Panc1 (cell line): ENCODE results near the gene ADAMTS9. TPM values are rescaled to one million over a fixed set of nuclear protein-coding genes. Genes with fewer than 3 reads are reported as not detected.

ENCODE experiments used
- ATAC-seq: fragments of 200-7000 bp; cut with Tn5 transposase; 2 replicates; pipeline ENCODE4 v1.9.1; 2020; ENCODE audit warnings: mild to moderate bottlenecking, moderate library complexity
- BruUV-seq: library from RNA; stranded (reverse); fragments of 400-500 nt; replicated peaks from 2 replicates; lab custom pipeline; 2021; lab: Mats Ljungman, UMichigan
- CTCF ChIA-PET: fragments of 300-600 bp; sonication (Branson Sonifier 250); formaldehyde crosslinking; loops from one replicate; lab custom pipeline; 2022; ENCODE audit warnings: antibody characterized with exemption; lab: Charles Lee
- POLR2A ChIA-PET: fragments of 300-600 bp; sonication (Branson Sonifier 250); formaldehyde crosslinking; loops from one replicate; lab custom pipeline; 2022; ENCODE audit warnings: antibody characterized with exemption; lab: Charles Lee
- DNase-seq: peaks from one replicate; pipeline ENCODE4 v3.0.0-alpha.2; 2010; ENCODE audit warnings: low read depth, low spot score
- H3K27ac ChIP-seq: 2 replicates; pipeline ENCODE4 v1.5.1; 2011; ENCODE audit warnings: mild to moderate bottlenecking, low read length, inconsistent platforms
- H3K27me3 ChIP-seq: fragments of 200-500 bp; sonication (Bioruptor generic); 2 replicates; pipeline ENCODE4 v1.6.0; 2014; ENCODE audit warnings: low read length, inconsistent platforms; ENCODE audit not compliant: control insufficient read depth, insufficient read depth
- H3K36me3 ChIP-seq: fragments of 200-500 bp; sonication (Bioruptor generic); 2 replicates; pipeline ENCODE4 v1.5.1; 2014; ENCODE audit warnings: inconsistent platforms, mild to moderate bottlenecking, low read length, moderate library complexity; ENCODE audit not compliant: control insufficient read depth, insufficient read depth
- H3K4me1 ChIP-seq: 2 replicates; pipeline ENCODE4 v1.5.1; 2011; ENCODE audit warnings: inconsistent platforms, mild to moderate bottlenecking, low read length, moderate library complexity; ENCODE audit not compliant: control insufficient read depth, insufficient read depth
- H3K4me3 ChIP-seq, 2 experiments: 2 replicates each; pipeline ENCODE4 v1.5.1; 2011 to 2012; ENCODE audit warnings: low read depth in 2 of 2, low read length in 2 of 2, mild to moderate bottlenecking in 2 of 2, inconsistent platforms in 1 of 2, moderate library complexity in 1 of 2
- H3K9me3 ChIP-seq: fragments of 200-500 bp; sonication (Bioruptor generic); 2 replicates; pipeline ENCODE4 v1.5.1; 2014; ENCODE audit warnings: low read depth, mild to moderate bottlenecking, inconsistent platforms, low read length, moderate library complexity; ENCODE audit not compliant: control insufficient read depth, insufficient read depth
- CTCF ChIP-seq: fragments of 450-650 bp; IDR thresholded peaks from 2 replicates; pipeline ENCODE4 v1.5.1; 2017; ENCODE audit warnings: mild to moderate bottlenecking
- POLR2AphosphoS5 ChIP-seq: IDR thresholded peaks from 2 replicates; pipeline ENCODE4 v1.6.1; 2012; ENCODE audit warnings: mild to moderate bottlenecking, low read depth, low read length, moderate library complexity
- REST ChIP-seq, 2 experiments: IDR thresholded peaks; 2 replicates each; pipeline ENCODE4 v1.6.1; 2011 to 2012; ENCODE audit warnings: low read depth in 2 of 2, control low read depth in 1 of 2, low read length in 1 of 2, mild to moderate bottlenecking in 1 of 2, moderate library complexity in 1 of 2; ENCODE audit not compliant: insufficient read depth in 1 of 2
- SIN3A ChIP-seq: IDR thresholded peaks from 2 replicates; pipeline ENCODE4 v1.6.1; 2012; ENCODE audit warnings: low read depth, mild to moderate bottlenecking, low read length, moderate library complexity, borderline replicate concordance; ENCODE audit not compliant: insufficient read depth
- TCF7L2 ChIP-seq: IDR thresholded peaks from 2 replicates; pipeline ENCODE4 v1.6.1; 2011; ENCODE audit warnings: mild to moderate bottlenecking, low read depth, low read length, inconsistent platforms
- in situ Hi-C: cut with HindIII; loops from 2 replicates; pipeline ENCODE4 v1.10.0; 2016; ENCODE audit warnings: low sequenced_read_pairs, low pct_unique_long_range_greater_than_20kb
- intact Hi-C: fragments of 100-400 bp; cut with micrococcal nuclease; formaldehyde crosslinking; loops from one replicate; pipeline ENCODE4 v1.10.0; 2022; ENCODE audit not compliant: unreplicated experiment
- total RNA-seq: library from RNA; stranded (reverse); gene quantifications from one replicate; pipeline ENCODE4 v1.2.1, GENCODE V29; 2021; ENCODE audit not compliant: unreplicated experiment

Gene ADAMTS9
- total RNA-seq, 1 experiment from 2014 or later: 0.05 TPM

- H3K4me3 ChIP-seq: no peak overlapping the region
- intact Hi-C loops: no loop called here
- ChIA-PET POLR2A (no interaction called here), CTCF (no interaction called here)
- BruUV-seq: no TSS peak
- TF ChIP-seq POLR2AphosphoS5 (no peak), SIN3A (no peak), CTCF (no peak), REST (IDR thresholded peaks at IDR 0.05; ENCODE audit: insufficient read depth in 1 of 2, low read depth in 2 of 2, low read length in 1 of 2) (no peak), TCF7L2 (no peak)
- no peaks in the 10 kb centered on the region for H3K9me3 ChIP-seq
- H3K36me3 ChIP-seq: no peaks in the 10 kb centered on the region
- in situ Hi-C loops: no loop called here
- H3K4me1 ChIP-seq: no peaks in the 10 kb centered on the region
- H3K27me3 ChIP-seq: no peaks in the 10 kb centered on the region
- DNase-seq (no peak), ATAC-seq (no peak)
- H3K27ac ChIP-seq: no peak overlapping the region
Measured at GRCh38 chr3:64520334-64520733, 167.5 kb downstream of the ADAMTS9 start.

GRCh38 chr3:64518950-64519349, 168.8 kb downstream of the ADAMTS9 start:
- BruUV-seq: no TSS peak
- DNase-seq: no peak
- intact Hi-C loops (no loop called here), in situ Hi-C loops (no loop called here)
- ChIA-PET CTCF (interaction anchor here (0.6 kb wide), 1 partner anchor 74 kb away, joined by 5 read pairs; no protein-coding TSS in a partner anchor), POLR2A (no interaction called here)
- Histone ChIP-seq H3K27me3 (no peaks in the 10 kb centered on the region), H3K27ac (no peak overlapping the region), H3K9me3 (no peaks in the 10 kb centered on the region), H3K4me3 (no peak overlapping the region), H3K4me1 (no peaks in the 10 kb centered on the region), H3K36me3 (no peaks in the 10 kb centered on the region)
- ATAC-seq: no peak
- TF ChIP-seq POLR2AphosphoS5 (no peak), CTCF (no peak), TCF7L2 (no peak)

GRCh38 chr3:64518496-64518895, 169.3 kb downstream of the ADAMTS9 start:
- DNase-seq (no peak), ATAC-seq (no peak)

More at GRCh38 chr3:64518496-64518895, 169.3 kb downstream of the ADAMTS9 start:
- ChIA-PET CTCF (interaction anchor here (0.6 kb wide), 1 partner anchor 74 kb away, joined by 5 read pairs; no protein-coding TSS in a partner anchor), POLR2A (no interaction called here)
- no peaks in the 10 kb centered on the region for H3K36me3 ChIP-seq
- in situ Hi-C loops: no loop called here
- H3K27me3 ChIP-seq: no peaks in the 10 kb centered on the region
- intact Hi-C loops: no loop called here
- H3K27ac ChIP-seq: no peak overlapping the region
- H3K4me1 ChIP-seq: no peaks in the 10 kb centered on the region
- H3K9me3 ChIP-seq: no peaks in the 10 kb centered on the region
- no peak for TF ChIP-seq REST (IDR thresholded peaks at IDR 0.05; ENCODE audit: insufficient read depth in 1 of 2, low read depth in 2 of 2, low read length in 1 of 2)
- no peak for TF ChIP-seq POLR2AphosphoS5
- TF ChIP-seq SIN3A: no peak
- TF ChIP-seq TCF7L2: no peak
- no peak for TF ChIP-seq CTCF
- H3K4me3 ChIP-seq: no peak overlapping the region
- no TSS peak for BruUV-seq
